ENCODE results near the gene CHGA.

CHGA gene

GRCh38 chr14:92976268-92976667 is 53.3 kb downstream of the CHGA start:
- H3K27me3 ChIP-seq (ENCODE audit: control insufficient read depth in 5 of 5, insufficient read depth in 4 of 5, low read length in 5 of 5): no peaks in the 10 kb centered on the region
- no peak overlapping the region for H3K4me3 ChIP-seq (ENCODE audit: low read depth in 1 of 5, low read length in 5 of 5)
- H3K36me3 ChIP-seq (ENCODE audit: control insufficient read depth in 5 of 5, insufficient read depth in 5 of 5, low read length in 5 of 5): peaks cover 0 to 23% (median 10%) of the 10 kb centered on the region in 5 donors
- H3K27ac ChIP-seq (ENCODE audit: low read depth, low read length): no peak overlapping the region
- H3K9ac ChIP-seq (ENCODE audit: low read length in 5 of 5): no peak overlapping the region
- peaks cover 1 to 30% (median 19%) of the 10 kb centered on the region in 5 donors for H3K4me1 ChIP-seq (ENCODE audit: control insufficient read depth in 5 of 5, insufficient read depth in 5 of 5, low read length in 5 of 5)
- H3K9me3 ChIP-seq (ENCODE audit: control insufficient read depth in 5 of 5, low read length in 5 of 5): peaks cover 0 to 32% (median 16%) of the 10 kb centered on the region in 5 donors

GRCh38 chr14:92978229-92979021 is 55.5 kb downstream of the CHGA start:
- Histone ChIP-seq H3K4me3 (ENCODE audit: low read depth in 1 of 5, low read length in 5 of 5) (no peak overlapping the region), H3K4me1 (ENCODE audit: control insufficient read depth in 5 of 5, insufficient read depth in 5 of 5, low read length in 5 of 5) (peaks cover 1 to 22% (median 18%) of the 10 kb centered on the region in 5 donors), H3K27me3 (ENCODE audit: control insufficient read depth in 5 of 5, insufficient read depth in 4 of 5, low read length in 5 of 5) (no peaks in the 10 kb centered on the region), H3K9me3 (ENCODE audit: control insufficient read depth in 5 of 5, low read length in 5 of 5) (peaks cover 0 to 32% (median 16%) of the 10 kb centered on the region in 5 donors), H3K27ac (ENCODE audit: low read depth, low read length) (no peak overlapping the region), H3K36me3 (ENCODE audit: control insufficient read depth in 5 of 5, insufficient read depth in 5 of 5, low read length in 5 of 5) (peaks cover 0 to 41% (median 18%) of the 10 kb centered on the region in 5 donors), H3K9ac (ENCODE audit: low read length in 5 of 5) (no peak overlapping the region)

- H3K4me3 ChIP-seq (ENCODE audit: low read depth in 1 of 5, low read length in 5 of 5): no peak overlapping the region
- peaks cover 0 to 9% (median 6%) of the 10 kb centered on the region in 5 donors for H3K4me1 ChIP-seq (ENCODE audit: control insufficient read depth in 5 of 5, insufficient read depth in 5 of 5, low read length in 5 of 5)
- no peak overlapping the region for H3K9ac ChIP-seq (ENCODE audit: low read length in 5 of 5)
- H3K27me3 ChIP-seq (ENCODE audit: control insufficient read depth in 5 of 5, insufficient read depth in 4 of 5, low read length in 5 of 5): no peaks in the 10 kb centered on the region
- H3K27ac ChIP-seq (ENCODE audit: low read depth, low read length): no peak overlapping the region
- H3K9me3 ChIP-seq (ENCODE audit: control insufficient read depth in 5 of 5, low read length in 5 of 5): peaks cover 0 to 25% (median 11%) of the 10 kb centered on the region in 5 donors
- H3K36me3 ChIP-seq (ENCODE audit: control insufficient read depth in 5 of 5, insufficient read depth in 5 of 5, low read length in 5 of 5): peaks cover 0 to 34% (median 18%) of the 10 kb centered on the region in 5 donors
Observed at GRCh38 chr14:92980866-92981265, 57.9 kb downstream of the CHGA start.

- H3K4me3 ChIP-seq (ENCODE audit: low read depth in 1 of 5, low read length in 5 of 5): no peak overlapping the region
- no peak overlapping the region for H3K27ac ChIP-seq (ENCODE audit: low read depth, low read length)
- peaks cover 2 to 18% (median 14%) of the 10 kb centered on the region in 5 donors for H3K4me1 ChIP-seq (ENCODE audit: control insufficient read depth in 5 of 5, insufficient read depth in 5 of 5, low read length in 5 of 5)
- H3K9ac ChIP-seq (ENCODE audit: low read length in 5 of 5): no peak overlapping the region
- H3K9me3 ChIP-seq (ENCODE audit: control insufficient read depth in 5 of 5, low read length in 5 of 5): peaks cover 0 to 17% (median 4%) of the 10 kb centered on the region in 5 donors
- H3K36me3 ChIP-seq (ENCODE audit: control insufficient read depth in 5 of 5, insufficient read depth in 5 of 5, low read length in 5 of 5): peaks cover 0 to 27% (median 15%) of the 10 kb centered on the region in 5 donors
- H3K27me3 ChIP-seq (ENCODE audit: control insufficient read depth in 5 of 5, insufficient read depth in 4 of 5, low read length in 5 of 5): no peaks in the 10 kb centered on the region
Observed at GRCh38 chr14:92981726-92982125, 58.8 kb downstream of the CHGA start.

GRCh38 chr14:92982956-92983355 is 60.0 kb downstream of the CHGA start:
- Histone ChIP-seq H3K4me1 (ENCODE audit: control insufficient read depth in 5 of 5, insufficient read depth in 5 of 5, low read length in 5 of 5) (peaks cover 4 to 25% (median 23%) of the 10 kb centered on the region in 5 donors), H3K9me3 (ENCODE audit: control insufficient read depth in 5 of 5, low read length in 5 of 5) (peaks cover 0 to 12% (median 4%) of the 10 kb centered on the region in 5 donors), H3K9ac (ENCODE audit: low read length in 5 of 5) (no peak overlapping the region), H3K27me3 (ENCODE audit: control insufficient read depth in 5 of 5, insufficient read depth in 4 of 5, low read length in 5 of 5) (no peaks in the 10 kb centered on the region), H3K4me3 (ENCODE audit: low read depth in 1 of 5, low read length in 5 of 5) (no peak overlapping the region), H3K27ac (ENCODE audit: low read depth, low read length) (no peak overlapping the region), H3K36me3 (ENCODE audit: control insufficient read depth in 5 of 5, insufficient read depth in 5 of 5, low read length in 5 of 5) (peaks cover 0 to 22% (median 8%) of the 10 kb centered on the region in 5 donors)

- H3K36me3 ChIP-seq (ENCODE audit: control insufficient read depth in 5 of 5, insufficient read depth in 5 of 5, low read length in 5 of 5): peaks cover 0 to 24% (median 12%) of the 10 kb centered on the region in 5 donors
- H3K9ac ChIP-seq (ENCODE audit: low read length in 5 of 5): no peak overlapping the region
- H3K9me3 ChIP-seq (ENCODE audit: control insufficient read depth in 5 of 5, low read length in 5 of 5): peaks cover 0 to 4% (median 0%) of the 10 kb centered on the region in 5 donors
- peaks cover 4 to 25% (median 23%) of the 10 kb centered on the region in 5 donors for H3K4me1 ChIP-seq (ENCODE audit: control insufficient read depth in 5 of 5, insufficient read depth in 5 of 5, low read length in 5 of 5)
- H3K27me3 ChIP-seq (ENCODE audit: control insufficient read depth in 5 of 5, insufficient read depth in 4 of 5, low read length in 5 of 5): no peaks in the 10 kb centered on the region
- H3K27ac ChIP-seq (ENCODE audit: low read depth, low read length): no peak overlapping the region
- no peak overlapping the region for H3K4me3 ChIP-seq (ENCODE audit: low read depth in 1 of 5, low read length in 5 of 5)
Observed at GRCh38 chr14:92984082-92984788, 61.3 kb downstream of the CHGA start.
